ENCODE data around the gene NFIB.

- TF ChIP-seq POLR2A (IDR thresholded peaks at IDR 0.05; ENCODE audit: low read depth, low read length): no peak
- TF ChIP-seq FOS (IDR thresholded peaks at IDR 0.05; ENCODE audit: low read depth, low read length): no peak
- no peak for TF ChIP-seq MAFK (IDR thresholded peaks at IDR 0.05; ENCODE audit: low read depth, low read length)
- TF ChIP-seq MXI1 (IDR thresholded peaks at IDR 0.05; ENCODE audit: borderline replicate concordance, low read depth, low read length): no peak
Measured at GRCh38 chr9:14151451-14151850, 162.5 kb downstream of the NFIB start.
